Smooth muscle cell (in vitro differentiated cells): Measurements from ENCODE around the gene ACVR1B. TPM values are rescaled to one million over a fixed set of nuclear protein-coding genes. Genes with fewer than 3 reads are reported as not detected.
"Not testable (repeated sequence)": the region's sequence is repeated elsewhere in the genome, so short reads cannot be mapped to it uniquely, and the experiment has no call there.

Experiments
- DNase-seq: peaks from one replicate; lab custom pipeline; 2025; ENCODE audit not compliant: unreplicated experiment; lab: John Stamatoyannopoulos, UW
- H2AFZ ChIP-seq: fragments of 200-600 bp; sonication (generic); 2 replicates; pipeline ENCODE4 v1.6.0; 2016; ENCODE audit warnings: antibody characterized with exemption, low read depth, mild to moderate bottlenecking
- H3F3A ChIP-seq: fragments of 200-600 bp; sonication (generic); 2 replicates; pipeline ENCODE4 v1.6.0; 2017; ENCODE audit warnings: antibody characterized with exemption, low read depth
- H3K27ac ChIP-seq: fragments of 200-600 bp; sonication (generic); 2 replicates; pipeline ENCODE4 v1.5.1; 2016; ENCODE audit warnings: low read depth, mild to moderate bottlenecking
- H3K27me3 ChIP-seq: fragments of 200-600 bp; sonication (generic); 2 replicates; pipeline ENCODE4 v1.6.1; 2016; ENCODE audit warnings: low read depth, mild to moderate bottlenecking
- H3K36me3 ChIP-seq: fragments of 200-600 bp; sonication (generic); 2 replicates; pipeline ENCODE4 v1.5.1; 2016; ENCODE audit warnings: low read depth
- H3K4me1 ChIP-seq: fragments of 200-600 bp; sonication (generic); 2 replicates; pipeline ENCODE4 v1.5.1; 2016; ENCODE audit warnings: low read depth
- H3K4me2 ChIP-seq: fragments of 200-600 bp; sonication (generic); 2 replicates; pipeline ENCODE4 v1.6.0; 2016; ENCODE audit warnings: mild to moderate bottlenecking
- H3K4me3 ChIP-seq: fragments of 200-600 bp; sonication (generic); 2 replicates; pipeline ENCODE4 v1.5.1; 2016; ENCODE audit warnings: mild to moderate bottlenecking
- H3K79me2 ChIP-seq: fragments of 200-600 bp; sonication (generic); 2 replicates; pipeline ENCODE4 v1.6.0; 2016; ENCODE audit warnings: low read depth, mild to moderate bottlenecking
- H3K9ac ChIP-seq: fragments of 200-600 bp; sonication (generic); 2 replicates; pipeline ENCODE4 v1.6.0; 2016; ENCODE audit warnings: low read depth
- H3K9me3 ChIP-seq: fragments of 200-600 bp; sonication (generic); replicated peaks from 2 replicates; pipeline ENCODE4 v1.5.1; 2016; ENCODE audit warnings: low read depth
- H4K20me1 ChIP-seq: fragments of 200-600 bp; sonication (generic); 2 replicates; pipeline ENCODE4 v1.6.0; 2016; ENCODE audit warnings: low read depth
- WGBS: methylation state at CpG from one replicate; pipeline ENCODE4 v1.1.7; 2016; ENCODE audit warnings: low lambda C conversion rate; 5-methylcytosine and 5-hydroxymethylcytosine counted together
- polyA plus RNA-seq: library from polyadenylated mRNA; unstranded; fragments of >200 nt; fragmentation: Nextera tagmentation; extraction: Ambion mirVana; gene quantifications from 2 replicates; pipeline ENCODE4 v1.2.1, GENCODE V29; 2016
- total RNA-seq: library from RNA; depleted of rRNA; stranded (reverse); fragments of >200 nt; gene quantifications from 2 replicates; pipeline ENCODE4 v1.2.3, GENCODE V29; 2014
- TF ChIP-seq, protein P1 (sequence below): fragments of 200-600 bp; sonication (generic); IDR thresholded peaks from 2 replicates; pipeline ENCODE4 v1.5.1; 2017; ENCODE audit warnings: borderline replicate concordance, mild to moderate bottlenecking, antibody characterized with exemption; ENCODE audit not compliant: insufficient read depth, poor library complexity, severe bottlenecking

The ACVR1B gene
- total and polyA plus RNA-seq, 2 experiments from 2014 or later = 1.9 to 4.0 TPM

DNA sequence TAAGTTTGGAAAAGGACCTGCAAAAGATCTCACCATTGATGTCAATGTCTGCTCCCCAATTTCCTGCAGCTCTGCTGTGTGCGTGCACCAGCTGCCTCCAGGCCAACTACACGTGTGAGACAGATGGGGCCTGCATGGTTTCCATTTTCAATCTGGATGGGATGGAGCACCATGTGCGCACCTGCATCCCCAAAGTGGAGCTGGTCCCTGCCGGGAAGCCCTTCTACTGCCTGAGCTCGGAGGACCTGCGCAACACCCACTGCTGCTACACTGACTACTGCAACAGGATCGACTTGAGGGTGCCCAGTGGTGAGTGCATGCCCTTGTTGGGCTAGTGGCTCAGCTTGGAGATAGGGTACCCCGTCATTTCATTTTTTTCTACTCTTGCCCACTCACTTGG, 23.7 kb downstream of the ACVR1B start:
- Histone ChIP-seq H3F3A (peaks cover 10% of the 10 kb centered on the region), H3K27me3 (no peaks in the 10 kb centered on the region), H3K36me3 (no peaks in the 10 kb centered on the region), H3K4me3 (no peak overlapping the region), H3K4me2 (peak overlapping the region; percentile 14), H3K9ac (no peak overlapping the region), H3K4me1 (peaks cover 37% of the 10 kb centered on the region), H3K27ac (no peak overlapping the region), H2AFZ (no peak overlapping the region), H3K79me2 (peaks cover 10% of the 10 kb centered on the region), H4K20me1 (peaks cover 58% of the 10 kb centered on the region), H3K9me3 (no peaks in the 10 kb centered on the region)
- no peak for DNase-seq
- WGBS = 95% methylated on average over 8 of the region's 8 CpGs
- TF ChIP-seq, protein P1, sequence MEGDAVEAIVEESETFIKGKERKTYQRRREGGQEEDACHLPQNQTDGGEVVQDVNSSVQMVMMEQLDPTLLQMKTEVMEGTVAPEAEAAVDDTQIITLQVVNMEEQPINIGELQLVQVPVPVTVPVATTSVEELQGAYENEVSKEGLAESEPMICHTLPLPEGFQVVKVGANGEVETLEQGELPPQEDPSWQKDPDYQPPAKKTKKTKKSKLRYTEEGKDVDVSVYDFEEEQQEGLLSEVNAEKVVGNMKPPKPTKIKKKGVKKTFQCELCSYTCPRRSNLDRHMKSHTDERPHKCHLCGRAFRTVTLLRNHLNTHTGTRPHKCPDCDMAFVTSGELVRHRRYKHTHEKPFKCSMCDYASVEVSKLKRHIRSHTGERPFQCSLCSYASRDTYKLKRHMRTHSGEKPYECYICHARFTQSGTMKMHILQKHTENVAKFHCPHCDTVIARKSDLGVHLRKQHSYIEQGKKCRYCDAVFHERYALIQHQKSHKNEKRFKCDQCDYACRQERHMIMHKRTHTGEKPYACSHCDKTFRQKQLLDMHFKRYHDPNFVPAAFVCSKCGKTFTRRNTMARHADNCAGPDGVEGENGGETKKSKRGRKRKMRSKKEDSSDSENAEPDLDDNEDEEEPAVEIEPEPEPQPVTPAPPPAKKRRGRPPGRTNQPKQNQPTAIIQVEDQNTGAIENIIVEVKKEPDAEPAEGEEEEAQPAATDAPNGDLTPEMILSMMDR = no peak

DNA sequence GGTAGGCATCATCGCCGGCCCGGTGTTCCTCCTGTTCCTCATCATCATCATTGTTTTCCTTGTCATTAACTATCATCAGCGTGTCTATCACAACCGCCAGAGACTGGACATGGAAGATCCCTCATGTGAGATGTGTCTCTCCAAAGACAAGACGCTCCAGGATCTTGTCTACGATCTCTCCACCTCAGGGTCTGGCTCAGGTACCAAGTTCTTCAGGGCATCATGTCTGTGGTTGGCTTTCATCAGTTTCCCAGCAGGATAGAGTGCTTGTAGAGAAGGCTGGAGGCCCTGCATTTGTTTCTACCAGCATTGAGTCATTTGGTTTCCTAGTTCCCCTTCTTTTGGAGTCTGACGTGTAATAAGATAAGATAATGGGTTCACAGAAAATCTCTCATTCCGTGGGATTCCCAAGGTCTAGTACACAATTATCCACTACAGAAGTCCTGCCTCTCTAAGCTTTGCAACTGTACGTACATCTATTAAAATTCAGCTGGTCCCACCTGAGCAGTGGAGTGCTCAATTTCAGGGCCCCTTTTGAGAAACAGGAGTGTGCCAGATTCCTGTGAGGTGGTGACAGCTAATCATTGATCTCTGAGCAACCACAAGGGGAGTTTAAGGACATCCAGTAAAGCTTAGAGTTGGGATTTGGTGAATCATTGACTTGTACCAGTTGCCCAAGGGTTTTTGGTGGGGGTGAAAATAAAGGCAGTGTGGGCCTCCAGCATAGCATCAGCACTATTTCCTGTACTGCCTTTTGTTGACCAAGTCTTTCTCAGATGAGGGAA, 25.1 kb downstream of the ACVR1B start:
- Histone ChIP-seq H3K27ac (peak overlapping the region; percentile 38), H3F3A (peaks cover 9% of the 10 kb centered on the region), H2AFZ (no peak overlapping the region), H4K20me1 (peaks cover 52% of the 10 kb centered on the region), H3K36me3 (no peaks in the 10 kb centered on the region), H3K4me2 (peak overlapping the region; percentile 27), H3K4me3 (no peak overlapping the region), H3K4me1 (peaks cover 32% of the 10 kb centered on the region), H3K9me3 (no peaks in the 10 kb centered on the region), H3K27me3 (no peaks in the 10 kb centered on the region), H3K9ac (no peak overlapping the region), H3K79me2 (peaks cover 10% of the 10 kb centered on the region)
- no peak for DNase-seq
- TF ChIP-seq, protein P1 = no peak
- WGBS = 61% methylated on average over 10 of the region's 10 CpGs

DNA sequence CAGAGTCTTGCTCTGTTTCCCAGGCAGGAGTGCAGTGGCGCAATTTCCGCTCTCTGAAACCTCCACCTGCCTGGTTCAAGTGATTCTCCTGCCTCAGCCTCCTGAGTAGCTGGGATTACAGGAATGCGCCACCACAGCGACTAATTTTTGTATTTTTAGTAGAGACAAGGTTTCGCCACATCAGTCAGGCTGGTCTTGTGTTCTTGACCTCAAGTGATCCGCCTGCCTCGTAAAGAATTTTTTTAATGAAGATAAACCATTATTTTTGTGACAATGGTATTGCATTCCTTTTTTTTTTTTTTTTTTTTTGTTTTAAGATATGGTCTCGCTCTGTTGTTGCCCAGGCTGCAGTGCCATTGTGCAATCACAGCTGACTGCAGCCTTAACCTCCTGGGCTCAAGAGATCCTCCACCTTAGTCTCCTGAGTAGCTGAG, 25.8 kb downstream of the ACVR1B start:
- Histone ChIP-seq H2AFZ (no peak overlapping the region), H3K9me3 (no peaks in the 10 kb centered on the region), H3K27me3 (no peaks in the 10 kb centered on the region), H3K4me2 (peak overlapping the region; percentile 27), H3K4me3 (no peak overlapping the region), H3F3A (peaks cover 2% of the 10 kb centered on the region), H3K9ac (no peak overlapping the region), H4K20me1 (peaks cover 44% of the 10 kb centered on the region), H3K79me2 (peaks cover 10% of the 10 kb centered on the region), H3K36me3 (no peaks in the 10 kb centered on the region), H3K27ac (peak overlapping the region; percentile 38), H3K4me1 (peaks cover 28% of the 10 kb centered on the region)
- WGBS = 87% methylated on average over 8 of the region's 8 CpGs
- TF ChIP-seq, protein P1 = no peak
- DNase-seq = no peak

DNA sequence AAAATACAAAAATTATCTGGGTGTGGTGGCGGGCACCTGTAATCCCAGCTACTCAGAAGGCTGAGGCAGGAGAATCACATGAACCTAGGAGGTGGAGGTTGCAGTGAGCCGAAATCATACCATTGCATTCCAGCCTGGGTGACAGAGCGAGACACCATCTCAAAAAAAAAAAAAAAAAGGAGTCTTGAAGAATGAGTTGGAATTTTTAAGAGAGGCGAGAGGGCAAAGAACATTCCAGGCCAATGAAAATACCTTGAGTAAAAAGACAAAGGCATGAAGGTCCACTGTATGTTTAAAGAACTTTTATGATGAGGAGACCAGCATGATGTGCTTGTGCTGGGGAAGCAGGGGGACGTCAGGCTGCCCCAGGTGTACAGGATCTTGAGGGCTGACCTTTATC, 27.8 kb downstream of the ACVR1B start:
- not testable (repeated sequence) for H3K4me3 ChIP-seq, H3K9me3 ChIP-seq, H3K4me2 ChIP-seq, H3K9ac ChIP-seq, H3K27me3 ChIP-seq, H3K79me2 ChIP-seq, H3K27ac ChIP-seq, H2AFZ ChIP-seq, H3K36me3 ChIP-seq, DNase-seq, H3F3A ChIP-seq
- Histone ChIP-seq H3K4me1 (peaks cover 12% of the 10 kb centered on the region), H4K20me1 (peaks cover 24% of the 10 kb centered on the region)
- 86% methylated on average over 5 of the region's 5 CpGs for WGBS
